Breast epithelium (tissue), 3 donors: ENCODE data around the gene SHISA2.

Experiments used
- POLR2A ChIP-seq: fragments of 450-650 bp; IDR thresholded peaks from one replicate; pipeline ENCODE4 v1.6.1; 2016; ENCODE audit warnings: antibody characterized with exemption, mild to moderate bottlenecking, moderate library complexity
- POLR2AphosphoS5 ChIP-seq, 3 donors: sonication (generic); formaldehyde crosslinking; IDR thresholded peaks; one replicate each; pipeline ENCODE4 v1.6.1; 2017; ENCODE audit warnings: antibody characterized with exemption in 3 of 3
- TF ChIP-seq, protein P1 (sequence below), 3 donors: fragments of 450-650 bp; IDR thresholded peaks; one replicate each; pipeline ENCODE4 v1.5.1; 2016 to 2017; ENCODE audit warnings: antibody characterized with exemption in 3 of 3, mild to moderate bottlenecking in 3 of 3, moderate library complexity in 3 of 3

- TF ChIP-seq, protein P1, sequence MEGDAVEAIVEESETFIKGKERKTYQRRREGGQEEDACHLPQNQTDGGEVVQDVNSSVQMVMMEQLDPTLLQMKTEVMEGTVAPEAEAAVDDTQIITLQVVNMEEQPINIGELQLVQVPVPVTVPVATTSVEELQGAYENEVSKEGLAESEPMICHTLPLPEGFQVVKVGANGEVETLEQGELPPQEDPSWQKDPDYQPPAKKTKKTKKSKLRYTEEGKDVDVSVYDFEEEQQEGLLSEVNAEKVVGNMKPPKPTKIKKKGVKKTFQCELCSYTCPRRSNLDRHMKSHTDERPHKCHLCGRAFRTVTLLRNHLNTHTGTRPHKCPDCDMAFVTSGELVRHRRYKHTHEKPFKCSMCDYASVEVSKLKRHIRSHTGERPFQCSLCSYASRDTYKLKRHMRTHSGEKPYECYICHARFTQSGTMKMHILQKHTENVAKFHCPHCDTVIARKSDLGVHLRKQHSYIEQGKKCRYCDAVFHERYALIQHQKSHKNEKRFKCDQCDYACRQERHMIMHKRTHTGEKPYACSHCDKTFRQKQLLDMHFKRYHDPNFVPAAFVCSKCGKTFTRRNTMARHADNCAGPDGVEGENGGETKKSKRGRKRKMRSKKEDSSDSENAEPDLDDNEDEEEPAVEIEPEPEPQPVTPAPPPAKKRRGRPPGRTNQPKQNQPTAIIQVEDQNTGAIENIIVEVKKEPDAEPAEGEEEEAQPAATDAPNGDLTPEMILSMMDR (IDR thresholded peaks at IDR 0.05): no peak
- no peak for TF ChIP-seq POLR2A
- no peak for TF ChIP-seq POLR2AphosphoS5 (IDR thresholded peaks at IDR 0.05)
Observed at GRCh38 chr13:26048741-26049140, 3.1 kb downstream of the SHISA2 start.
